Measurements from ENCODE around the gene TULP4. TPM values are rescaled to one million over a fixed set of nuclear protein-coding genes. Genes with fewer than 3 reads are reported as not detected.
"Not testable (repeated sequence)": the region's sequence is repeated elsewhere in the genome, so short reads cannot be mapped to it uniquely, and the experiment has no call there.

Gene TULP4
- polyA plus RNA-seq, 2 of the 4 experiments (the other 2 are of a cell fraction): 5.0 to 10.6 TPM

GRCh38 chr6:158518191-158519127 is 206.2 kb downstream of the TULP4 start (continued):
- TF ChIP-seq TFCP2L1 (CRISPR knock-in tag; IDR thresholded peaks at IDR 0.05) (no peak), RARB (CRISPR knock-in tag; IDR thresholded peaks at IDR 0.05) (no peak), EHF (CRISPR knock-in tag; IDR thresholded peaks at IDR 0.05) (no peak), HOXA7 (CRISPR knock-in tag; IDR thresholded peaks at IDR 0.05) (no peak), ESRRA (IDR thresholded peaks at IDR 0.05; ENCODE audit: borderline replicate concordance, low read length) (no peak)

DNA sequence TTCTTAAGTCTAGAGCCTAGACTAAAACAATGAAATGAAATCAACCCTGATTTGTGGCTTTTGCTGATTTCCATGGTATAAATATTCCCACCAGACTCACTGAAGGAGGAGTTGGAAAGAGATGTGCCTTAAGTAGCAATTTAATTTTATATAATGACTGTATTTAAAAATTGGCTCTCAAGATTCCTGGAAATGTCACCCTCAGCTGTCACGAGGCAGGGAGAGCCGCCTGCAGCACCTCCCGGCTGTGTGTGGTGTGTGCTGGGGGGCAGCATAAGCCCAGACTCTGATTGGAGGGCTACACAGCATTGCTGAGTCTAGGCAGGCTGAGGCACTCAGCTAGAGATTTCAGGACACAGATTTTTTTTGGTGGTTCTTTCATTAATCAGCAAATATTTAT is 207.0 kb downstream of the TULP4 start:
- CTCF ChIA-PET: interaction anchor here (0.6 to 2.9 kb wide), 9 partner anchors 9 to 306 kb away, joined by 3 to 17 read pairs (median 3); no protein-coding TSS in a partner anchor
- no peak for ATAC-seq
- DNase-seq (ENCODE audit: low read depth in 1 of 2, low spot score in 1 of 2): no peak
- FAIRE-seq: no peak
- H3K9me3 ChIP-seq: no peaks in the 10 kb centered on the region
- POLR2A ChIA-PET: interaction anchor here (1.1 kb wide), 1 partner anchor 219 kb away, joined by 3 read pairs; no protein-coding TSS in a partner anchor
- 92% methylated on average over 3 of the region's 3 CpGs for WGBS (ENCODE audit: missing lambda C conversion rate)
- no peak overlapping the region for H3K27ac ChIP-seq
- peaks cover 12% of the 10 kb centered on the region; the same call in 2 of the 3 replicates for H3K4me1 ChIP-seq
- H3K4me3 ChIP-seq: no peak overlapping the region
- H3K4me2 ChIP-seq: no peak overlapping the region
- TF ChIP-seq CBX8 (IDR thresholded peaks at IDR 0.05) (no peak), ATOH8 (CRISPR knock-in tag; IDR thresholded peaks at IDR 0.05; ENCODE audit: low read depth) (no peak), PHF8 (IDR thresholded peaks at IDR 0.05; ENCODE audit: borderline replicate concordance, low read depth) (no peak), HOXA7 (CRISPR knock-in tag; IDR thresholded peaks at IDR 0.05) (no peak), NFE2L2 (conservative IDR thresholded peaks at IDR 0.05; ENCODE audit: low read length) (no peak), SREBF2 (IDR thresholded peaks at IDR 0.05) (no peak), MAFK (IDR thresholded peaks at IDR 0.05; ENCODE audit: partially characterized antibody) (no peak), KDM5A (IDR thresholded peaks at IDR 0.05) (no peak), ZNF302 (CRISPR knock-in tag; IDR thresholded peaks at IDR 0.05) (no peak), RAD21 (conservative IDR thresholded peaks at IDR 0.05 in 1 of 2, IDR thresholded peaks at IDR 0.05 in 1 of 2) (no peak), HOXB5 (CRISPR knock-in tag; IDR thresholded peaks at IDR 0.05) (no peak), KDM1A (IDR thresholded peaks at IDR 0.05; ENCODE audit: low read depth) (no peak), NR3C1 (IDR thresholded peaks at IDR 0.05) (no peak), RNF2 (IDR thresholded peaks at IDR 0.05; ENCODE audit: borderline replicate concordance, low read depth) (no peak), RARB (CRISPR knock-in tag; IDR thresholded peaks at IDR 0.05) (no peak), TFCP2L1 (CRISPR knock-in tag; IDR thresholded peaks at IDR 0.05) (no peak), JUN (IDR thresholded peaks at IDR 0.05) (no peak)

DNA sequence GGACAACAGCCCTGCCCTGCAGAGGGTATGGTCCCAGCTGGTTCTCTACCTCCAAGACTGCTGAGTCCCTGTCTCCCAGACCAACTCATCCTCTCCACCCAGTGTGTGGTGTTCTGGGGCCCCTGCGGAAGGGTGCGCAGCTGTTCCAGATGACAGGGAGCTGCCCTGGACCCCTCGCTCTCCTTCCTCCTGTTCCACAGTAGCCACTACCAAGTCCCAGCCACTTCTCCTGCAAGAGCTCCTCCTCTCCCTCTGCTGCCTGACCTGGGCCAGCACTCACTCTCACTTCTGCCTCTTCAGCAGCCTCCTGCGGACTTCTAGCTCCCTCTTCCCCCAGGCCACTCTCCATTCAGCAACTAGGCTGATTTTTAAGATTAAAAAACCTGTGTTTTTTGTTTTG is 207.5 kb downstream of the TULP4 start:
- Histone ChIP-seq H3K4me3 (no peak overlapping the region), H3K4me1 (peaks cover 12% of the 10 kb centered on the region; the same call in 2 of the 3 replicates), H3K9me3 (no peaks in the 10 kb centered on the region), H3K27ac (no peak overlapping the region), H3K4me2 (no peak overlapping the region)
- CTCF ChIA-PET: interaction anchor here (1.2 to 2.9 kb wide), 4 partner anchors 14 to 306 kb away, joined by 4 to 17 read pairs (median 10); no protein-coding TSS in a partner anchor
- DNase-seq (ENCODE audit: low read depth in 1 of 2, low spot score in 1 of 2): no peak
- FAIRE-seq: no peak
- no peak for ATAC-seq
- POLR2A ChIA-PET: interaction anchor here (1.1 kb wide), 1 partner anchor 219 kb away, joined by 3 read pairs; no protein-coding TSS in a partner anchor
- TF ChIP-seq CHD4 (IDR thresholded peaks at IDR 0.05; ENCODE audit: borderline replicate concordance) (no peak), FOSL2 (IDR thresholded peaks at IDR 0.05) (no peak), FOSL2 (CRISPR knock-in tag; IDR thresholded peaks at IDR 0.05) (no peak), CEBPB (IDR thresholded peaks at IDR 0.05) (no peak), ZC3H11A (IDR thresholded peaks at IDR 0.05) (no peak), ATOH8 (CRISPR knock-in tag; IDR thresholded peaks at IDR 0.05; ENCODE audit: low read depth) (no peak), EHMT2 (IDR thresholded peaks at IDR 0.05; ENCODE audit: low read depth) (no peak), POLR2A (IDR thresholded peaks at IDR 0.05; ENCODE audit: low read length) (no peak)
- TF ChIP-seq, protein P1, sequence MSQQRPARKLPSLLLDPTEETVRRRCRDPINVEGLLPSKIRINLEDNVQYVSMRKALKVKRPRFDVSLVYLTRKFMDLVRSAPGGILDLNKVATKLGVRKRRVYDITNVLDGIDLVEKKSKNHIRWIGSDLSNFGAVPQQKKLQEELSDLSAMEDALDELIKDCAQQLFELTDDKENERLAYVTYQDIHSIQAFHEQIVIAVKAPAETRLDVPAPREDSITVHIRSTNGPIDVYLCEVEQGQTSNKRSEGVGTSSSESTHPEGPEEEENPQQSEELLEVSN (IDR thresholded peaks at IDR 0.05; ENCODE audit: borderline replicate concordance, low read depth): no peak
- 85% methylated on average over 4 of the region's 4 CpGs for WGBS (ENCODE audit: missing lambda C conversion rate)

DNA sequence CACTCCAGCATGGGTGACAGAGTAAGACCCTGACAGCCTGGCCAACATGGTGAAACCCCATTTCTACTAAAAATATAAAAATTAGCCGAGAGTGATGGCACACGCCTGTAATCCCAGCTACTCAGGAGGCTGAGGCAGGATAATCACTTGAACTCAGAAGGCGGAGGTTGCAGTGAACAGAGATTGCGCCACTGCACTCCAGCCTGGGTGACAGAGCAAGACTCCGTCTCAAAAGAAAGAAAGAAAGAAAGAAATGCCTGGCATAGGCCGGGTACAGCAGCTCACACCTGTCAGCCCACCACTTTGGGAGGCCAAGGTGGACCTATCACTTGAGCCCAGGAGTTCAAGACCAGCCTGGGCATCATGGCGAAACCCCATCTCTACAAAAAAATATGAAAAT is 208.7 kb downstream of the TULP4 start:
- H3K9me3 ChIP-seq; H3K4me2 ChIP-seq; FAIRE-seq; H3K4me3 ChIP-seq; POLR2A ChIA-PET; ATAC-seq; H3K27ac ChIP-seq; DNase-seq (ENCODE audit: low read depth in 1 of 2, low spot score in 1 of 2): not testable (repeated sequence)
- H3K4me1 ChIP-seq: peaks cover 12% of the 10 kb centered on the region; the same call in 2 of the 3 replicates
- CTCF ChIA-PET: interaction anchor here (2.9 kb wide), 1 partner anchor 300 kb away, joined by 13 read pairs; no protein-coding TSS in a partner anchor
- 69% methylated on average over 7 of the region's 7 CpGs for WGBS (ENCODE audit: missing lambda C conversion rate)
